ENCODE measurements around the gene SLCO2A1.

GRCh38 chr3:134060561-134061385 lies 31.0 kb upstream of the SLCO2A1 start:
- no peak for TF ChIP-seq POU6F1 (CRISPR knock-in tag; IDR thresholded peaks at IDR 0.05; ENCODE audit: borderline replicate concordance, low read depth)
- TF ChIP-seq PPARA (CRISPR knock-in tag; IDR thresholded peaks at IDR 0.05; ENCODE audit: borderline replicate concordance): no peak
